Measurements from ENCODE around the gene PLD5. TPM values are rescaled to one million over a fixed set of nuclear protein-coding genes. Genes with fewer than 3 reads are reported as not detected.

PLD5 gene
- total RNA-seq, 4 donors from 2014 or later = 0.33 to 0.54 TPM; not detected in 2

DNA sequence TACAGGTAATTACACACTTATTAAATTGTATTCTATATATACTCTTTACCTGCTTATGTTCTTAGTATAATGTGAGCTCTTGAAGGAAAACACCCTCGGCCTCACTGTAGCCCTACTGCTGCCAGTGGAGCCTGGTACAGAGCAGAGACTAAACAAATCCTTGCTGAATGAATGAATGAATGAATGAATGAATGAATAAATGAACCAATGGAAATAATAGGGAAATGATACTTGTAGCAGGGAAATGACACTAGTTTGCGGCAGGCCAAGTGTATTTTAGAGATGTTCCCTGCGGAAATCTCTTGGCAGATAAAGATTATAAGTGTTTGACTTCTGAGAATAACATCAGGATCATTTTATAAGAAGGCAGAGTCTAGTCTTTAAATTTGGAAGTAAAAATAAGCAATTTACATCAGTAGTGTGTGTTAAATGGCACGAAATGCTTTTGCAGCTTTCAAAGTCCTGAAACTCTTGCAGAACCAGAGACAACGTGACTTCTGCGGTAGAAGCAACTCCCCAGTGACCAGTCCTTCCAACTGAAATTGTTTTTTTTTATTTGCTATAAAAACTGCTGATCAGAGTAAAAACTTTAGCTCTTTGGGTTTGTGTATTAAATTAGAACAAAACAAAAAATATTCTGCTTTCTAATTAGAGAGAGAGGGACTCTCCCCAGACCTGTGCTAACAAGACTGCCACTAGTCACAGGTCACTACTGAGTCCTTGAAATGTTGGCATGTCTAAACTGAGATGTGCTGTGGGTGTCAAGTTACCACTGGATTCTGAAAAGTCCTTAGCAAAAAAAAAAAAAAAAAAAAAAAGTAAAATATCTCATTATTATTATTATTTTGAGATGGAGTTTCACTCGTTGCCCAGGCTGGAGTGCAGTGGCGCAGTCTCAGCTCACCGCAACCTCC lies 326.3 kb downstream of the PLD5 start:
- intact Hi-C loops (cut with DNase I) = no loop called here
- Histone ChIP-seq H3K9me3 (no peaks in the 10 kb centered on the region), H3K36me3 (no peaks in the 10 kb centered on the region), H3K27me3 (no peaks in the 10 kb centered on the region), H3K4me1 (no peaks in the 10 kb centered on the region), H3K4me3 (replicated peaks in 1 of 3) (no peak overlapping the region), H3K27ac (no peak overlapping the region)
- DNase-seq = no peak
- TF ChIP-seq, protein P1, sequence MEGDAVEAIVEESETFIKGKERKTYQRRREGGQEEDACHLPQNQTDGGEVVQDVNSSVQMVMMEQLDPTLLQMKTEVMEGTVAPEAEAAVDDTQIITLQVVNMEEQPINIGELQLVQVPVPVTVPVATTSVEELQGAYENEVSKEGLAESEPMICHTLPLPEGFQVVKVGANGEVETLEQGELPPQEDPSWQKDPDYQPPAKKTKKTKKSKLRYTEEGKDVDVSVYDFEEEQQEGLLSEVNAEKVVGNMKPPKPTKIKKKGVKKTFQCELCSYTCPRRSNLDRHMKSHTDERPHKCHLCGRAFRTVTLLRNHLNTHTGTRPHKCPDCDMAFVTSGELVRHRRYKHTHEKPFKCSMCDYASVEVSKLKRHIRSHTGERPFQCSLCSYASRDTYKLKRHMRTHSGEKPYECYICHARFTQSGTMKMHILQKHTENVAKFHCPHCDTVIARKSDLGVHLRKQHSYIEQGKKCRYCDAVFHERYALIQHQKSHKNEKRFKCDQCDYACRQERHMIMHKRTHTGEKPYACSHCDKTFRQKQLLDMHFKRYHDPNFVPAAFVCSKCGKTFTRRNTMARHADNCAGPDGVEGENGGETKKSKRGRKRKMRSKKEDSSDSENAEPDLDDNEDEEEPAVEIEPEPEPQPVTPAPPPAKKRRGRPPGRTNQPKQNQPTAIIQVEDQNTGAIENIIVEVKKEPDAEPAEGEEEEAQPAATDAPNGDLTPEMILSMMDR (IDR thresholded peaks at IDR 0.05) = no peak
- no peak for TF ChIP-seq POLR2A (IDR thresholded peaks at IDR 0.05)
- WGBS, 2 donors = 75 to 78% methylated on average over 9 of the region's 9 CpGs

DNA sequence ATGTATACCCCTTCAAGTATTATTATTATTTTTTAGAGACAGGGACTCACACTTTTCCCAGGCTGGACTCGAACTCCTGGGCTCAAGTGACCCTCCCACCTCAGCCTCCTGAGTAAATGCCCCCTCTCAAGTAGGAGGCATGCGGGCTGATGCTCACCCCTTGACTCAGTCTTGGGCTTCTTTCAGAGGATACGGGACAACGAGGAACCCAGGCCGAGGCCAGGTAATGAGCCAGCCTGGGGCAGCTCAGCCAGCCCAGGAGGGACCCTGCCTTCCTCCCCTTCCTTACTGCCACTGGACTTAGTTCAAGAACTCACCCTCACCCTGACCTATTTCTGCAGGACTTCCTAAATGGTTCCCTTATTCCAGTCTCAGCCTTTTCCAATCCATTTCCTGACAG lies 327.6 kb downstream of the PLD5 start:
- no peaks in the 10 kb centered on the region for H3K27me3 ChIP-seq
- TF ChIP-seq, protein P1 (IDR thresholded peaks at IDR 0.05) = no peak
- no peak for TF ChIP-seq POLR2A (IDR thresholded peaks at IDR 0.05)
- WGBS, 2 donors = 90 to 91% methylated on average over 5 of the region's 5 CpGs
- H3K9me3 ChIP-seq = no peaks in the 10 kb centered on the region
- no peaks in the 10 kb centered on the region for H3K36me3 ChIP-seq
- no peak overlapping the region for H3K4me3 ChIP-seq (replicated peaks in 1 of 3)
- DNase-seq = no peak
- intact Hi-C loops (cut with DNase I) = no loop called here
- no peak overlapping the region for H3K27ac ChIP-seq
- no peaks in the 10 kb centered on the region for H3K4me1 ChIP-seq

DNA sequence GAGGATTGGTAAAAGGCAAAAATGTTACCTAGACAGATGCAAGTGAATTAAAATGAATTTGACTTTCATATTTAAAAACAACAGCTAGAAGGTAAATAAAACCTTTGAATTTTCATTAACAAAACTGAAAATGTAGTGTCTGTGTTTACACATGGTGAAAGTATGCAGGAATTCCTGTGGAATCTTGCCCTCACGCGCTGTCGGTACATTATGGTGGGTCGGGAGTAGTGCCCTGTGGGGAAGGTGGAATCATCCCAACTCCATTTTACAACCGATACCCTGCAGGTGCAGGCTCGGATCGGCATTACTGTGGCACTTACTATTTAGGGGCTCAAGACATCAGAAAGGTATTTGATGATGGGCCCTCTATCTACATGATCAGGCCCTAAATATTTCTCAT lies 328.4 kb downstream of the PLD5 start:
- TF ChIP-seq, protein P1 (IDR thresholded peaks at IDR 0.05) = no peak
- no peak for TF ChIP-seq POLR2A (IDR thresholded peaks at IDR 0.05)
- intact Hi-C loops (cut with DNase I) = no loop called here
- no peak for DNase-seq
- H3K36me3 ChIP-seq = no peaks in the 10 kb centered on the region
- 77 to 93% methylated on average over 7 of the region's 7 CpGs for WGBS, 2 donors
- no peaks in the 10 kb centered on the region for H3K27me3 ChIP-seq
- H3K4me1 ChIP-seq = no peaks in the 10 kb centered on the region
- no peaks in the 10 kb centered on the region for H3K9me3 ChIP-seq
- no peak overlapping the region for H3K4me3 ChIP-seq (replicated peaks in 1 of 3)
- H3K27ac ChIP-seq = no peak overlapping the region

DNA sequence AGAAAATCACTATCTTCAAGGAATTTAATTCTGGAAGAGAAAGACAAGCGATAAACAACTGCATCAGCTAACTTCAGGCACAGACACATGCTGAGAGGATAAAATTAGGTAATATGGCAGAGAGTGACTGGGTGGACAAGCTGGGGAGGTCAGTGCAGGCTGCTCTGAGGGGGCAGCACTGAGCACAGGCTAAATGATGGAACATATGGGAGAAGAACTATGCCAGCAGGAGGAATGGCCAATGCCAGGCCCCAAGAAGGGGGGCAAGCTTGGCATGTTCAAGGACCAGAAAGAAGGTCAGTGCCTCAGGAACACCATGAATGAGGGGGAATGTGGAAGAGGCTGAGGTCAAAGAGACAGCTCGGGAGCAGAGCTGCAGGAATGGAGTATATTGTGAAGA lies 334.9 kb downstream of the PLD5 start:
- Histone ChIP-seq H3K27me3 (no peaks in the 10 kb centered on the region), H3K36me3 (no peaks in the 10 kb centered on the region), H3K4me1 (no peaks in the 10 kb centered on the region), H3K9me3 (no peaks in the 10 kb centered on the region), H3K27ac (no peak overlapping the region), H3K4me3 (replicated peaks in 1 of 3) (no peak overlapping the region)
- TF ChIP-seq, protein P1 (IDR thresholded peaks at IDR 0.05) = no peak
- TF ChIP-seq POLR2A (IDR thresholded peaks at IDR 0.05) = no peak
- intact Hi-C loops (cut with DNase I) = no loop called here
- no peak for DNase-seq
- 86 to 92% methylated on average over 2 of the region's 2 CpGs for WGBS, 2 donors

DNA sequence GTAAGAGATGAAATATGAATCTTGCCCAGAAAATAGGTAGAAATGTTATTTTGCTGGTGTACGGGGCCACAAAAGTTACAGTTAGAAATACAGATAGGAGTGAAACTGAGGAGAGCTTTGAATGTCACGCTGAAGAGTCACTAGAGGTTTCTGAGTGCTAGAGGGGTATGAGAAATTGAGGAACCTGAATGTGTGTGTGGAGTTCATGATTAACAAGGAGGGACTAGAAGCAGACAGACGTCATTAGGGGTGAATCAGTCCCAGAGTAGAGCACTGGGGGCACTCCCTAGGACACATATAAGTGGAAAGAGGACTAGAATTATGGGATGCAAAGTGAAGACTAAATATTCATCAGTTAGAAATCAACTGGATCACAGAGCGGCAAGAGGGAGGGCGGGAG lies 336.7 kb downstream of the PLD5 start:
- H3K27me3 ChIP-seq = no peaks in the 10 kb centered on the region
- no peak for DNase-seq
- no peak overlapping the region for H3K27ac ChIP-seq
- intact Hi-C loops (cut with DNase I) = no loop called here
- WGBS, 2 donors = 77 to 78% methylated on average over 5 of the region's 5 CpGs
- TF ChIP-seq POLR2A (IDR thresholded peaks at IDR 0.05) = no peak
- TF ChIP-seq, protein P1 (IDR thresholded peaks at IDR 0.05) = no peak
- H3K36me3 ChIP-seq = no peaks in the 10 kb centered on the region
- H3K9me3 ChIP-seq = no peaks in the 10 kb centered on the region
- no peaks in the 10 kb centered on the region for H3K4me1 ChIP-seq
- H3K4me3 ChIP-seq (replicated peaks in 1 of 3) = no peak overlapping the region
